Keratinocyte (primary cell): ENCODE measurements around the gene DRC1. TPM values are rescaled to one million over a fixed set of nuclear protein-coding genes. Genes with fewer than 3 reads are reported as not detected.
A peak's percentile ranks its signal among the peaks of the same experiment; 100 is the strongest.

Source experiments
- DNase-seq: peaks from one replicate; pipeline ENCODE4 v3.0.0-alpha.2; 2011; ENCODE audit warnings: low read depth, missing footprints, low spot score
- FAIRE-seq: peaks from 2 replicates; lab custom pipeline; 2011; peaks lifted over from hg19 to GRCh38; lab: Jason Lieb, UNC
- H2AFZ ChIP-seq: 2 replicates; pipeline ENCODE4 v1.6.0; 2012; ENCODE audit warnings: low read length, control low read depth, inconsistent platforms; ENCODE audit not compliant: control insufficient read depth
- H3K27ac ChIP-seq: 2 replicates; pipeline ENCODE4 v1.5.1; 2011; ENCODE audit warnings: low read length; ENCODE audit not compliant: control insufficient read depth, insufficient read depth
- H3K27me3 ChIP-seq: 3 replicates; pipeline ENCODE4 v1.6.0; 2011; ENCODE audit warnings: low read length; ENCODE audit not compliant: control insufficient read depth, insufficient read depth; ENCODE audit errors: extremely low read depth
- H3K36me3 ChIP-seq, 2 experiments: 2 replicates in 1 of 2; 3 replicates in 1 of 2; pipeline ENCODE4 v1.5.1; 2011; ENCODE audit warnings: low read length in 2 of 2, mild to moderate bottlenecking in 1 of 2; ENCODE audit not compliant: control insufficient read depth in 2 of 2, insufficient read depth in 2 of 2; ENCODE audit errors: extremely low read depth in 1 of 2
- H3K4me1 ChIP-seq: 3 replicates; pipeline ENCODE4 v1.5.1; 2011; ENCODE audit warnings: low read length; ENCODE audit not compliant: control insufficient read depth, insufficient read depth; ENCODE audit errors: extremely low read depth
- H3K4me2 ChIP-seq: 3 replicates; pipeline ENCODE4 v1.6.0; 2011; ENCODE audit warnings: low read depth, low read length; ENCODE audit not compliant: control insufficient read depth, insufficient read depth; ENCODE audit errors: extremely low read depth
- H3K4me3 ChIP-seq, 3 experiments: fragments of 200-600 bp in 1 of 3; sonication (generic) in 1 of 3; 2 replicates in 2 of 3; 3 replicates in 1 of 3; pipeline ENCODE4 v1.5.1; 2011 to 2016; ENCODE audit warnings: low read length in 3 of 3, mild to moderate bottlenecking in 3 of 3, control low read depth in 2 of 3, inconsistent platforms in 1 of 3, low read depth in 1 of 3, mixed read lengths in 1 of 3, mixed run types in 1 of 3, moderate library complexity in 1 of 3; ENCODE audit not compliant: control insufficient read depth in 2 of 3, insufficient read depth in 2 of 3; ENCODE audit errors: extremely low read depth in 1 of 3
- H3K79me2 ChIP-seq: 2 replicates; pipeline ENCODE4 v1.6.0; 2012; ENCODE audit warnings: low read length; ENCODE audit not compliant: control insufficient read depth, insufficient read depth
- H3K9ac ChIP-seq: 3 replicates; pipeline ENCODE4 v1.6.0; 2011; ENCODE audit warnings: low read length; ENCODE audit not compliant: control insufficient read depth, insufficient read depth; ENCODE audit errors: extremely low read depth
- H3K9me1 ChIP-seq: 3 replicates; pipeline ENCODE4 v1.6.0; 2011; ENCODE audit warnings: low read length; ENCODE audit not compliant: control insufficient read depth, insufficient read depth; ENCODE audit errors: extremely low read depth
- H3K9me3 ChIP-seq: 2 replicates; pipeline ENCODE4 v1.5.1; 2012; ENCODE audit warnings: low read depth, low read length; ENCODE audit not compliant: control insufficient read depth
- H4K20me1 ChIP-seq: 3 replicates; pipeline ENCODE4 v1.6.0; 2011; ENCODE audit warnings: low read length; ENCODE audit not compliant: control insufficient read depth, insufficient read depth; ENCODE audit errors: extremely low read depth
- CTCF ChIP-seq, 3 experiments: IDR thresholded peaks in 1 of 3; conservative IDR thresholded peaks in 1 of 3; optimal IDR thresholded peaks in 1 of 3; 2 replicates in 2 of 3; 3 replicates in 1 of 3; pipeline versions ENCODE3 to v1.5.1; 2011; ENCODE audit warnings: low read length in 3 of 3, mild to moderate bottlenecking in 3 of 3, moderate library complexity in 2 of 3, control low read depth in 1 of 3, inconsistent platforms in 1 of 3; ENCODE audit not compliant: insufficient read depth in 2 of 3; ENCODE audit errors: extremely low read depth in 1 of 3
- EZH2 ChIP-seq: IDR thresholded peaks from one replicate; pipeline ENCODE4 v1.6.1; 2012; ENCODE audit warnings: inconsistent platforms, mild to moderate bottlenecking, low read length, moderate library complexity
- dilution Hi-C: fragments of 300-500 bp; cut with MboI; formaldehyde crosslinking; loops from one replicate; pipeline ENCODE4 v1.7.0; 2020; ENCODE audit warnings: low sequenced_read_pairs; ENCODE audit not compliant: extremely low pct_ligation_motif_present
- polyA plus RNA-seq, 5 experiments: library from polyadenylated mRNA; depleted of rRNA in 3 of 5; stranded (reverse) in 3 of 5; stranded (forward) in 1 of 5; unstranded in 1 of 5; fragments of >200 nt; gene quantifications; 1 replicate in 1 of 5; 2 replicates in 3 of 5; 3 replicates in 1 of 5; pipeline versions ENCODE4 v1.2.1 to v1.2.3, GENCODE V29; 2011 to 2012; ENCODE audit warnings: missing spikeins in 2 of 5, low read depth in 1 of 5, low replicate concordance in 1 of 5

Gene DRC1
- polyA plus RNA-seq, 1 donor (not counting 4 experiments of a cell fraction or from before 2014, with no cell fraction given): not detected

GRCh38 chr2:26400723-26401122, 997 bp upstream of the DRC1 start:
- no peaks in the 10 kb centered on the region for H3K9me3 ChIP-seq
- no peaks in the 10 kb centered on the region for H3K79me2 ChIP-seq
- dilution Hi-C loops: no loop called here
- H2AFZ ChIP-seq: no peak overlapping the region
- H4K20me1 ChIP-seq: no peaks in the 10 kb centered on the region
- H3K4me3 ChIP-seq: no peak overlapping the region
- FAIRE-seq (peak; percentile 74), DNase-seq (no peak)
- H3K27me3 ChIP-seq: no peaks in the 10 kb centered on the region
- no peak overlapping the region for H3K27ac ChIP-seq
- TF ChIP-seq EZH2: no peak
- no peak for TF ChIP-seq CTCF (optimal IDR thresholded peaks at IDR 0.05 in 1 of 3, IDR thresholded peaks at IDR 0.05 in 1 of 3, conservative IDR thresholded peaks at IDR 0.05 in 1 of 3; ENCODE audit: extremely low read depth in 1 of 3, insufficient read depth in 2 of 3, low read length in 3 of 3)
- no peak overlapping the region for H3K9ac ChIP-seq
- H3K36me3 ChIP-seq: peaks cover 2 to 4% of the 10 kb centered on the region in 2 experiments
- peaks cover 21% of the 10 kb centered on the region for H3K4me1 ChIP-seq
- H3K9me1 ChIP-seq: no peaks in the 10 kb centered on the region
- H3K4me2 ChIP-seq: no peak overlapping the region

GRCh38 chr2:26407526-26407925, 5.8 kb downstream of the DRC1 start:
- Histone ChIP-seq H4K20me1 (no peaks in the 10 kb centered on the region), H2AFZ (no peak overlapping the region), H3K27ac (no peak overlapping the region), H3K9me1 (no peaks in the 10 kb centered on the region), H3K4me1 (no peaks in the 10 kb centered on the region), H3K9me3 (no peaks in the 10 kb centered on the region), H3K79me2 (no peaks in the 10 kb centered on the region), H3K36me3 (no peaks in the 10 kb centered on the region), H3K9ac (no peak overlapping the region), H3K4me3 (no peak overlapping the region), H3K4me2 (no peak overlapping the region), H3K27me3 (peaks cover 5% of the 10 kb centered on the region)
- no peak for TF ChIP-seq CTCF (optimal IDR thresholded peaks at IDR 0.05 in 1 of 3, IDR thresholded peaks at IDR 0.05 in 1 of 3, conservative IDR thresholded peaks at IDR 0.05 in 1 of 3; ENCODE audit: extremely low read depth in 1 of 3, insufficient read depth in 2 of 3, low read length in 3 of 3)
- no peak for TF ChIP-seq EZH2
- FAIRE-seq (no peak), DNase-seq (no peak)
- dilution Hi-C loops: no loop called here
